ENCODE measurements around the gene CEP97.
A peak's percentile ranks its signal among the peaks of the same experiment; 100 is the strongest.
"Not testable (repeated sequence)": the region's sequence is repeated elsewhere in the genome, so short reads cannot be mapped to it uniquely, and the experiment has no call there.

- TF ChIP-seq, protein P1, sequence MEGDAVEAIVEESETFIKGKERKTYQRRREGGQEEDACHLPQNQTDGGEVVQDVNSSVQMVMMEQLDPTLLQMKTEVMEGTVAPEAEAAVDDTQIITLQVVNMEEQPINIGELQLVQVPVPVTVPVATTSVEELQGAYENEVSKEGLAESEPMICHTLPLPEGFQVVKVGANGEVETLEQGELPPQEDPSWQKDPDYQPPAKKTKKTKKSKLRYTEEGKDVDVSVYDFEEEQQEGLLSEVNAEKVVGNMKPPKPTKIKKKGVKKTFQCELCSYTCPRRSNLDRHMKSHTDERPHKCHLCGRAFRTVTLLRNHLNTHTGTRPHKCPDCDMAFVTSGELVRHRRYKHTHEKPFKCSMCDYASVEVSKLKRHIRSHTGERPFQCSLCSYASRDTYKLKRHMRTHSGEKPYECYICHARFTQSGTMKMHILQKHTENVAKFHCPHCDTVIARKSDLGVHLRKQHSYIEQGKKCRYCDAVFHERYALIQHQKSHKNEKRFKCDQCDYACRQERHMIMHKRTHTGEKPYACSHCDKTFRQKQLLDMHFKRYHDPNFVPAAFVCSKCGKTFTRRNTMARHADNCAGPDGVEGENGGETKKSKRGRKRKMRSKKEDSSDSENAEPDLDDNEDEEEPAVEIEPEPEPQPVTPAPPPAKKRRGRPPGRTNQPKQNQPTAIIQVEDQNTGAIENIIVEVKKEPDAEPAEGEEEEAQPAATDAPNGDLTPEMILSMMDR (IDR thresholded peaks at IDR 0.05): peak; percentile 55
- TF ChIP-seq EZH2 (IDR thresholded peaks at IDR 0.05; ENCODE audit: borderline replicate concordance, insufficient read depth, low read depth, low read length, poor library complexity, severe bottlenecking): not testable (repeated sequence)
These were observed 30.9 kb upstream of the CEP97 start for GRCh38 chr3:101693540-101693939.

Data from B cell (primary cell).